D341Med (cell line): ENCODE results near the gene HSPB9.
"Not testable (repeated sequence)": the region's sequence is repeated elsewhere in the genome, so short reads cannot be mapped to it uniquely, and the experiment has no call there.

Experiments used
- DNase-seq: peaks from one replicate; pipeline ENCODE4 v3.0.0; 2012; ENCODE audit warnings: low spot score

The HSPB9 gene

DNA sequence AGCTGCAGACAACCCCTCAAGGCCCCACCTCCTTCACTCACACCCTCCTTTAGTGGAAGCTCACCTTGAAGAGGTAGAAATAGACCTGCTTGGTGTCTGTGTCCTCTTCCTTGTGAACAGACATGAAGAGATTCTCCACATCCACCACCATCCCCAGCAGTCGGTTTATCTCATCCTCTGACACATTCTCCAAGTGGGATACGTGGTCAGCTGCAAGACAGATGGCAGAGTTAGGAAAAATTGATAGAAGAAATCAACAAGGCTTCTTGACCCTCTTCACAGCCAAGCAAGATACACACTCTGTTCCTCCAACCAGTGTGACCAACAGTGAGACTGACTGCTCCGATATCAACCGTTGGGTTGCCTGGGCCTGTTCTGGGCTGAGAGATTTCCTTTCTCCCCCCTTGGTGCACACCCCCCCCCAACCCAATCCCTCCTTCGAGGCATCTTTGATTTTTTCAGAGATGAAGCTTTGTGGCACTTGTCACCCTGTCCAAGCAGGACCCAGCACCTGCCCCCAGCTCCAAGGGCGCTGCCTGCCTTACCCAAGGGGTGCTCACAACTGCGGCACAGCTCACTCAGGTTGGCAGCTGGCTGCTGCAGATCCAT is 2.3 kb upstream of the HSPB9 start:
- DNase-seq, result no peak

GRCh38 chr17:42120770-42121769 is 1.5 kb upstream of the HSPB9 start, which contains the start of gene KAT2A:
Gene KAT2A, minus strand, starts transcription at chr17:42121367. Its CDS starts 63 bp downstream, at chr17:42121304.
- DNase-seq, result peak; percentile 99

- DNase-seq, result no peak
Observed at GRCh38 chr17:42124256-42124655, 1.7 kb downstream of the HSPB9 start.

- no peak for DNase-seq
Observed at GRCh38 chr17:42125565-42125964, 3.0 kb downstream of the HSPB9 start.

GRCh38 chr17:42126836-42127235 is 4.2 kb downstream of the HSPB9 start:
- DNase-seq, result no peak

DNA sequence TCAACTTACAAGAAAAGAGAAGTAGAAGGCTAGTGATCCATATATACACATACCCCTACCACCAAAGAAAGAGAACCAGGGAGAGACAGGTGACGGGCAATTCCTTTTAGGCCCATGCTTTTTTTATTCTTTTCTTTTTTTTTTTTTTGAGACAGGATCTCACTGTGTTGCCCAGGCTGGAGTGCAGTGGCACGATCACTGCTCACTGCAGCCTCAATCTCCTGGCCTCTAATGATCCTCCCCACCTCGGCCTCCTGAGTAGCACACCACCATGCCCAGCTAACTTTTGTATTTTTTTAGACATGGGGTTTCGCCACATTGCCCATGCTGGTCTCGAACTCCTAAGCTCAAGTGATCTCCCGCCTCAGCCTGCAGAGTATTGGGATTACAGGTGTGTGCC is 4.8 kb downstream of the HSPB9 start:
- DNase-seq, result no peak

GRCh38 chr17:42129109-42129837 is 6.7 kb downstream of the HSPB9 start:
- no peak for DNase-seq

GRCh38 chr17:42130310-42130936 is 7.8 kb downstream of the HSPB9 start:
- DNase-seq, result no peak

GRCh38 chr17:42131232-42131631 is 8.6 kb downstream of the HSPB9 start:
- no peak for DNase-seq

GRCh38 chr17:42131981-42132432 is 9.4 kb downstream of the HSPB9 start:
- no peak for DNase-seq

- no peak for DNase-seq
Observed at GRCh38 chr17:42132941-42133340, 10.3 kb downstream of the HSPB9 start.

DNA sequence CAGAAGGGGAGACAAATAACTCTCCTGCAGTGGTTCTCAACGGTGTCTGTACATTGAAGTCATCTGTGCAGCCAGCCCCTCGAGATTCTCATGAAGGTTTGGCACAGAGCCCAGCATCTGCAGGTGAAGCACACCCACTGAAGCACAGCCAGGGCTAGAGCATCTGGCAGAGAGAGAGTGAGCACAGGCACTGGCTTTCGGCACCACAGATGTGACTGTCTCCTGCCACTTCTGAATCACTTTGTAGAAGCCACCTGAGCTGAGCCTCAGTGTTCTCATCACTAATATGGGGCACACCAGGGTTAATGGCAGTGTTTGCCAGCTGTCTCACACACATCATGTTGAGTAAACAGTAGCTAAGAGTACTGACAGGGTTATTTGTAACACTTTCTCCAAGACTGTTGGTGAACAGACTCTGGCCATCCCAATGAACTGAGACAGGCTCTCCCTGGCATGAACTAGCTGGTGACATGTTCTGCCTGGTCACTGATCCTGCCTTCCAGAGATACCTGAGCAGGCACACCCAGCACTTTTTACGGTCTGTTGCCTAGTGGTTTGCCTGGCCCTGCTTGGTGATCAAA is 10.9 kb downstream of the HSPB9 start:
- no peak for DNase-seq

DNA sequence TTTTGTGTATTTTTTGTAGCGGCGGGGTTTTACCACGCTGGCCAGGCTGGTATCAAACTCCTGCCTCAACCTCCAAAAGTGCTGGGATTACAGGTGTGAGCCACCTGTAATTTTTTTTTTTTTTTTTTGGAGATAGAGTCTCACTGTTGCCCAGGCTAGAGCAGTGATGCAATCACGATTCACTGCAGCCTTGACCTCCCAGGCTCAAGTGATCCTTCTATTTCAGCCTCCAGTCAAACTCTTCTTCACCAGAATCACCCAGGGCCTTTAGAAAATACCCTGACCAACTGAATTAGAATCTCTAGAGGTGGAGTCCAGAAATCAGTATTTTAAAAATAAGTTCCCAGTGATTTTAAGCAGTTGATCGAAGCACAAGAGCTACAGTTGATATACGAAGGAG is 12.5 kb downstream of the HSPB9 start:
- no peak for DNase-seq

DNA sequence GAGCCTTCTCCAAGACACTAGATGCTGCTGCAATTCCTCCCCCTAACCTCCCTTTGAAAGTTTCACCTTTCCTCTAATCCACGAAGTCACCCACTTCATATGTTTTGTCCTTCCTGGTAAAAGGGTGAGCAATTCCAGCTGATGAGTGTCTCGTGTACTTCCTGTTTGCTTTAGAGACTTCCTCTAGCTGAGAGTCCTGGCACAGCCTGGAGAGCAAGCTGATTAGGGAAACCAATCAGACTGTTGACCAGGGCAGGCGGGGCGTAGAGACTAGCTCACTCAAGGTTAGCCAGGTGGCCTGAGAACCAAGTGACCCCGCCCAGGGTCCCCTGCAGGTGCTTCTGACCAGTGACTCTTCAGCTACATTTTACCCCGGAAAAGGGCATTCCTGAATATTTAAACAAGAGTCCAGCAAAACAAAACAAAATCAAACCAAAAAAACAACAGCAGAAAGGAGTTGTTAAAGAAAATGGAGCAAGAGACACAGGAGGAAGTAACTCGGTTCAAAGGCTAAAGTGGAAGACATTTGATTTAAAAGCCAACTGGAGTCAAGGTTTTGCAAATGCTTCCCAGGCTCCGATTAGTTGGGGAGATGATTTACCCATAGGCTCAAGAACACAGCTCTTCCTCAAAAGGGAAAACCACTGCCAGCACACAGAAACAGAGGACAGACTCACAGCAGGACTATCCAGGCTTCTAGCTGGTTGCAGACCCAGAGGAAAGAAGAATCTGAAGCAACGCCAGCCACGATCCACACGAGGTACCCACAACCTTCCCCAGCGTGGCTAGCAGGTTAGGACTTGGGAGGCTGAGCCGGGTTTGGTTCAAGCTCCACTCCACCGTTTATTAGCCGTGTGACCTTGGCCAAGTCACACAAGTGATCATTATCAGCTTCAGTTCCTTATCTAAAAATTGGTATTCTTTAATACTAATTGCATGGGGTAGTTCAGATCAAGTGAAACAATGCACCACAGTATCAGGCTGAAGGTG is 13.4 kb downstream of the HSPB9 start:
- no peak for DNase-seq

DNA sequence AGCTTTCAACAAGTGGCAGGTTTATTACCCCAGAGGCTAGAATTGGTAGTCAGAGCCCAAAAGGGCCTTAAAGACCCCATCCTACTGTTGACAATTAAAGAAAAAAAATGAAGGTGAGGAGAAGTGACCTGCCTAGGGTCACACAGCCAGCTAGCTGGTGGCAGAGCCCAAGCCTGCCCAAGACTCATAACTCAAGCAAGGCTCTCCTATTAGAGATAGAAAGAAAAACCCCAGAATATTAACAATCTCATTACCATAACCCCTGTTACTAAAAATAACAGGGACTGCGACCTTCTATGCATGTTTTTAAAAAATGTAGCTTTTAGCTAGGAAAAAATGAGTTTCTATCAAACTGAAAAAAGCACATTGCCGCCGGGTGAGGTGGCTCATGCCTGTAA is 14.0 kb downstream of the HSPB9 start:
- no peak for DNase-seq

DNA sequence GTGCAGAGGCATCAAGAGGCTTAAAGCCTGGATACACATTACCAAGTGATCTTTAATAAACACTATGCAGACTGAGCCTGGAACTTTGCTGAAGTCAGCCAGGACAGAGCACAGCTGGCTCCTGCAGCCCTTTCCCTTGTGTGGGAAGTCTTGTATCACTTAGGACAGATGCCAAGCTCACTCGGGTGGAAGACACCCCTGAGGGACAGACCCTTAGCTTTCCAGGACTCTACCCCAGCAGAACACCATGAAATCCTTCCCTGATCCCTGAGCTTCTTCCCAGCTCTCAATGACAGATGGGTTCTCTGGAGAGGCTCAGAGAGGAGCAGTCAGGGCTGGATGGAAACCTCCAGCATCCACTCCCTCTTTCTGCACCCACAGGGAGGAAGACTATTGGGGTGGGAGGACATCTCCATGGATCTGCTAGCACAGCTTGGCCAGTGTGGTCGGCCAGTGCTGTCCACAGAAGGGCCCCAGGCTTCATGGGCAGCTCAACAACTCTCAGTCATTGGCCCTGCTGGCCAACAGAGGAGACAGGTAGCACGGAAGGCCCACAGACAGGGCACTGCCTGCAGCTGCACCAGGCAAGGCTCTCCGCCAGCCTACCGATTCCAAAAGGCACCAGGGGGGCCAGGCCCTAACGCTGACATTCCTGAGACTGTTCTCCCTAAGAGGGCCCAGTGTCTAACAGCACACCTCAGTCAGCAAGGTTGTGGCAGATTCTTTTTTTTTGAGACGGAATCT is 16.3 kb downstream of the HSPB9 start:
- peak; percentile 56 for DNase-seq

- DNase-seq, result not testable (repeated sequence)
Observed at GRCh38 chr17:42140690-42141089, 18.1 kb downstream of the HSPB9 start.

- DNase-seq, result peak; percentile 43
Observed at GRCh38 chr17:42141382-42141781, 18.8 kb downstream of the HSPB9 start.

GRCh38 chr17:42142371-42142896 is 19.8 kb downstream of the HSPB9 start:
- DNase-seq, result no peak
